Effector memory CD4-positive, alpha-beta T cell (primary cell): Measurements from ENCODE around the gene RHOT1.
"Not testable (repeated sequence)": the region's sequence is repeated elsewhere in the genome, so short reads cannot be mapped to it uniquely, and the experiment has no call there.

Experiments used
- DNase-seq, 3 donors: peaks; one replicate each; pipeline ENCODE4 v3.0.0-alpha.2; 2020
- H3K27ac ChIP-seq: 2 replicates; pipeline ENCODE4 v1.7.0; 2013; ENCODE audit warnings: mild to moderate bottlenecking, low read length, moderate library complexity; ENCODE audit not compliant: insufficient read depth, poor library complexity, severe bottlenecking
- H3K27me3 ChIP-seq: replicated peaks from 2 replicates; pipeline ENCODE4 v1.7.0; 2013; ENCODE audit warnings: mild to moderate bottlenecking, low read length; ENCODE audit not compliant: insufficient read depth, control insufficient read depth, poor library complexity, severe bottlenecking
- H3K36me3 ChIP-seq: 2 replicates; pipeline ENCODE4 v1.7.0; 2013; ENCODE audit warnings: mild to moderate bottlenecking, low read length, moderate library complexity; ENCODE audit not compliant: control insufficient read depth, insufficient read depth
- H3K4me1 ChIP-seq: 2 replicates; pipeline ENCODE4 v1.7.0; 2013; ENCODE audit warnings: low read length, mild to moderate bottlenecking; ENCODE audit not compliant: control insufficient read depth, insufficient read depth, poor library complexity, severe bottlenecking
- H3K4me3 ChIP-seq: 2 replicates; pipeline ENCODE4 v1.7.0; 2013; ENCODE audit warnings: low read length, low read depth, mild to moderate bottlenecking; ENCODE audit not compliant: insufficient read depth, poor library complexity, severe bottlenecking
- H3K9me3 ChIP-seq: 2 replicates; pipeline ENCODE4 v1.7.0; 2013; ENCODE audit warnings: mild to moderate bottlenecking, low read length, moderate library complexity; ENCODE audit not compliant: control insufficient read depth

RHOT1 gene

GRCh38 chr17:32136856-32137255 is 5.4 kb upstream of the RHOT1 start:
- Histone ChIP-seq H3K4me1 (no peaks in the 10 kb centered on the region), H3K9me3 (no peaks in the 10 kb centered on the region), H3K27ac (no peak overlapping the region), H3K4me3 (no peak overlapping the region), H3K27me3 (no peaks in the 10 kb centered on the region), H3K36me3 (no peaks in the 10 kb centered on the region)
- no peak for DNase-seq

- not testable (repeated sequence) for H3K9me3 ChIP-seq, H3K27ac ChIP-seq, H3K36me3 ChIP-seq, H3K4me1 ChIP-seq, H3K27me3 ChIP-seq, DNase-seq, H3K4me3 ChIP-seq
Measured at GRCh38 chr17:32139504-32139903, 2.8 kb upstream of the RHOT1 start.

- Histone ChIP-seq H3K9me3 (no peaks in the 10 kb centered on the region), H3K27ac (no peak overlapping the region), H3K36me3 (no peaks in the 10 kb centered on the region), H3K4me3 (no peak overlapping the region), H3K4me1 (no peaks in the 10 kb centered on the region), H3K27me3 (no peaks in the 10 kb centered on the region)
- no peak for DNase-seq
Measured at GRCh38 chr17:32141258-32141657, 1.0 kb upstream of the RHOT1 start.

- Histone ChIP-seq H3K27me3 (no peaks in the 10 kb centered on the region), H3K36me3 (no peaks in the 10 kb centered on the region), H3K4me1 (no peaks in the 10 kb centered on the region), H3K9me3 (no peaks in the 10 kb centered on the region), H3K27ac (peak overlapping the region; percentile 66), H3K4me3 (peak overlapping the region; percentile 93)
- no peak for DNase-seq
Measured at GRCh38 chr17:32141679-32142037, 644 bp upstream of the RHOT1 start.

- H3K27me3 ChIP-seq, result no peaks in the 10 kb centered on the region
- H3K4me1 ChIP-seq, result no peaks in the 10 kb centered on the region
- H3K4me3 ChIP-seq, result peak overlapping the region; percentile 93
- H3K27ac ChIP-seq, result peak overlapping the region; percentile 68
- H3K36me3 ChIP-seq, result no peaks in the 10 kb centered on the region
- no peak for DNase-seq
- H3K9me3 ChIP-seq, result no peaks in the 10 kb centered on the region
Measured at GRCh38 chr17:32142857-32143526, 690 bp downstream of the RHOT1 start.

- Histone ChIP-seq H3K27me3 (no peaks in the 10 kb centered on the region), H3K4me1 (no peaks in the 10 kb centered on the region), H3K27ac (no peak overlapping the region), H3K9me3 (no peaks in the 10 kb centered on the region), H3K4me3 (peak overlapping the region; percentile 93), H3K36me3 (no peaks in the 10 kb centered on the region)
- no peak for DNase-seq
Measured at GRCh38 chr17:32143527-32143870, 1.2 kb downstream of the RHOT1 start.

GRCh38 chr17:32144442-32144841 is 2.1 kb downstream of the RHOT1 start:
- not testable (repeated sequence) for DNase-seq, H3K4me3 ChIP-seq, H3K27ac ChIP-seq, H3K9me3 ChIP-seq, H3K36me3 ChIP-seq, H3K4me1 ChIP-seq, H3K27me3 ChIP-seq

- H3K27me3 ChIP-seq, result no peaks in the 10 kb centered on the region
- H3K9me3 ChIP-seq, result no peaks in the 10 kb centered on the region
- H3K36me3 ChIP-seq, result peaks cover 4% of the 10 kb centered on the region
- no peak overlapping the region for H3K27ac ChIP-seq
- no peak overlapping the region for H3K4me3 ChIP-seq
- H3K4me1 ChIP-seq, result no peaks in the 10 kb centered on the region
- DNase-seq, result no peak
Measured at GRCh38 chr17:32148351-32148750, 6.0 kb downstream of the RHOT1 start.

- Histone ChIP-seq H3K4me3 (no peak overlapping the region), H3K27ac (no peak overlapping the region), H3K27me3 (no peaks in the 10 kb centered on the region), H3K36me3 (peaks cover 4% of the 10 kb centered on the region), H3K9me3 (no peaks in the 10 kb centered on the region), H3K4me1 (no peaks in the 10 kb centered on the region)
- DNase-seq, result no peak
Measured at GRCh38 chr17:32150358-32150757, 8.1 kb downstream of the RHOT1 start.

GRCh38 chr17:32152130-32152529 is 9.8 kb downstream of the RHOT1 start:
- H3K27me3 ChIP-seq, result no peaks in the 10 kb centered on the region
- no peak overlapping the region for H3K4me3 ChIP-seq
- peaks cover 4% of the 10 kb centered on the region for H3K36me3 ChIP-seq
- no peaks in the 10 kb centered on the region for H3K4me1 ChIP-seq
- no peak overlapping the region for H3K27ac ChIP-seq
- DNase-seq, result no peak
- no peaks in the 10 kb centered on the region for H3K9me3 ChIP-seq
